Ishikawa (cell line): ENCODE results near the gene CFLAR.
A peak's percentile ranks its signal among the peaks of the same experiment; 100 is the strongest.

Source experiments
- CEBPB ChIP-seq: IDR thresholded peaks from 2 replicates; pipeline ENCODE4 v1.6.1; 2012
- CREB1 ChIP-seq: IDR thresholded peaks from 2 replicates; pipeline ENCODE4 v1.6.1; 2012; ENCODE audit warnings: low read depth
- EGR1 ChIP-seq: IDR thresholded peaks from 2 replicates; pipeline ENCODE4 v1.6.1; 2012
- EP300 ChIP-seq: IDR thresholded peaks from 2 replicates; pipeline ENCODE4 v1.6.1; 2012; ENCODE audit warnings: borderline replicate concordance
- FOXM1 ChIP-seq: IDR thresholded peaks from 2 replicates; pipeline ENCODE4 v1.6.1; 2012; ENCODE audit warnings: low read depth, borderline replicate concordance
- MAX ChIP-seq: IDR thresholded peaks from 2 replicates; pipeline ENCODE4 v1.6.1; 2012
- NFIC ChIP-seq: IDR thresholded peaks from 2 replicates; pipeline ENCODE4 v1.6.1; 2012
- RAD21 ChIP-seq: IDR thresholded peaks from 2 replicates; pipeline ENCODE4 v1.6.1; 2012; ENCODE audit warnings: low read depth
- REST ChIP-seq: IDR thresholded peaks from 2 replicates; pipeline ENCODE4 v1.6.1; 2012; ENCODE audit warnings: low read depth, mild to moderate bottlenecking
- TAF1 ChIP-seq: IDR thresholded peaks from 2 replicates; pipeline ENCODE4 v1.6.1; 2012; ENCODE audit warnings: low read depth, mild to moderate bottlenecking
- TCF12 ChIP-seq: IDR thresholded peaks from 2 replicates; pipeline ENCODE4 v1.6.1; 2012; ENCODE audit warnings: low read depth
- TEAD4 ChIP-seq: IDR thresholded peaks from 2 replicates; pipeline ENCODE4 v1.6.1; 2012
- USF1 ChIP-seq: IDR thresholded peaks from 2 replicates; pipeline ENCODE4 v1.6.1; 2012
- YY1 ChIP-seq: IDR thresholded peaks from 2 replicates; pipeline ENCODE4 v1.6.1; 2012; ENCODE audit warnings: low read depth
- ZBTB7A ChIP-seq: IDR thresholded peaks from 2 replicates; pipeline ENCODE4 v1.6.1; 2012; ENCODE audit warnings: low read depth

CFLAR gene

GRCh38 chr2:201174687-201175086, 58.7 kb downstream of the CFLAR start:
- TF ChIP-seq YY1 = no peak
- no peak for TF ChIP-seq TAF1
- TF ChIP-seq CREB1 = no peak
- no peak for TF ChIP-seq USF1
- no peak for TF ChIP-seq TEAD4
- no peak for TF ChIP-seq FOXM1
- no peak for TF ChIP-seq MAX
- TF ChIP-seq CEBPB = no peak
- TF ChIP-seq NFIC = no peak
- no peak for TF ChIP-seq EP300
- no peak for TF ChIP-seq REST
- no peak for TF ChIP-seq RAD21
- TF ChIP-seq EGR1 = no peak
- TF ChIP-seq ZBTB7A = no peak
- TF ChIP-seq TCF12 = no peak

- TF ChIP-seq CEBPB = no peak
- TF ChIP-seq CREB1 = no peak
- no peak for TF ChIP-seq RAD21
- TF ChIP-seq TCF12 = no peak
- TF ChIP-seq EP300 = no peak
- no peak for TF ChIP-seq USF1
- no peak for TF ChIP-seq EGR1
- TF ChIP-seq MAX = no peak
- TF ChIP-seq TEAD4 = no peak
- TF ChIP-seq FOXM1 = no peak
- no peak for TF ChIP-seq REST
- no peak for TF ChIP-seq YY1
- no peak for TF ChIP-seq NFIC
- no peak for TF ChIP-seq TAF1
- no peak for TF ChIP-seq ZBTB7A
Measured at GRCh38 chr2:201176081-201176481, 60.1 kb downstream of the CFLAR start.

- TF ChIP-seq CEBPB (no peak), FOXM1 (no peak), REST (no peak), TEAD4 (no peak), EGR1 (no peak), YY1 (no peak), CREB1 (no peak), NFIC (no peak), EP300 (no peak), ZBTB7A (no peak)
Measured at GRCh38 chr2:201180010-201180409, 64.0 kb downstream of the CFLAR start.

- TF ChIP-seq FOXM1 (no peak), EP300 (no peak), CREB1 (0 out of 2 replicates have a peak, but pooled peaks have one; percentile 34), TCF12 (no peak), MAX (0 out of 2 replicates have a peak, but pooled peaks have one; percentile 14), RAD21 (peak; percentile 90)
Measured at GRCh38 chr2:201182650-201183364, 66.8 kb downstream of the CFLAR start, which contains the start of gene CASP10. CASP10 (plus strand) TSS chr2:201183141; CDS start chr2:201185778, 2,637 bp downstream.
